ENCODE results near the gene NR5A1.

Gene NR5A1

DNA sequence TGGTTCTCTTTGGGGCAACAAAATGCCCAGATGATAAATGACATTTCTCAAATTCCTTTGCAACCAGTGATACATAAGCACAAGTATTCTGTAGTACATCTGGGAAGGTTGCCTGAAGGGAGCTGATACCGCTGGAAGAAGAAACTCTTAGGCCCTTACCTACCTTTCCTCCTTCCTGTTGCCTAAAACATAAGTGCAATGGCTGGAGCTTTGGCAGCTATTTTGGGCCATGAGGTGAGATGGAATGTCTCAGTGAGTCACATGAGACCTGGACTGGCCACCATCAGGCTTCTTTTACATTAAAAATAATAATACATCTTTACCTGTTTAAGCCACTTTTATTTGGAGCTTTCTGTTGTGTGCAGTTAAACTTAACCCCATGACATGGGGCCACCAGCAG lies 68.1 kb downstream of the NR5A1 start:
- ATAC-seq: no peak

DNA sequence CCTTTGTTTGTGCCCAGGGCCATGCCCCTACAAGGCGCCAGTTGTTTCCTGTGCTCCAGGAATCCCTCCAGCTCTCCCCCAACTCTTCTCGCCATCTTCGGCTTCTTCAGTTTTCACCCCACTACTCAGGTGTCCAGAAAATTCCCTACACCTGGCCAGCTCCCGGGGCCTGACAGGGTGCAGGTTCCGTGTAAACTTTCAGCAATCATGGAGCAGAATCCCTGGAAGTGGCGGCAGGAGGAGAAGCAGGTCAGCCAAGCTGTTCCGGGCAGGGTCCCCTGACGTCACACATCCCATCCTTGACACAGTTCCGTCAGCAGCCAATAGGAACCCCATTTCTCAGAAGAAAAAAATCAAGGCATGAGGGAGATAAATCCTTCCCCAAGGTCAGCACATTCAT lies 69.1 kb downstream of the NR5A1 start:
- no peak for ATAC-seq

DNA sequence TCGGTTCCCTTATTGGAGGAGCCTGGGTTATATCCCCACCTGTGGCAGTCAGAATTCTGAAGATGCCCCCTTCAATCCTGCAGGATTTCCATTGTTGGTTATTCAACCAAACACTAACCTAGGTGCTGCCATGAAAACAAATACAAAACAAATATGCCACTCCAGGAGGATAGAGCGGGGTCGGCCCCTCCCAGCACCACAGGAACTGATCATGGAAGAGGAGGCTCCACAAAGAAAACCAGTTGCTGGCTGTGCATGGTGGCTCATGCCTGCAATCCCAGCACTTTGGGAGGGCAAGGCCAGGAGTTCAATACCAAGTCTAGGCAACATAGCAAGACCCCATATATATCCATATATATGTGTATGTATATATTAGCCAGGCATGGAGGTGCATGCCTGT lies 70.1 kb downstream of the NR5A1 start:
- no peak for ATAC-seq

DNA sequence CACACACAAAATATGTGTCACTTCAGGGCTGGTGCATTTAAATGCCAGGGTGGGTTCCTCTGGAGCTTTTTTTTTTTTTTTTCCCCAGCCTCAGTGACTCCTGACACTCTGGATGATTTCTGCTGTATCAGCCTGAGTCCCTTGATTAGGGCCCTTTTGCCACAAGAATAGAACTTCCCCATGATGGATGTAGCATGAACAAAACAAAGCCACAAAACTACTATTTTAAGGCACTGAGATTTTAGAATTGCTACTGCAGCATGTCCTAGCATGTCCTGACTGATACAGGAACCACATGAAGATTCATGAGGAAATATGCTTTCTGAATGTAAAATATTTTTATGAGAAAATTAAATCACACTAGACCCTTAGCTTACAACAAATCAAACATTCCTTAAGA lies 70.9 kb downstream of the NR5A1 start:
- ATAC-seq: no peak

Data from activated CD4-positive, CD25-positive, alpha-beta regulatory T cell treated with anti-CD3 and anti-CD28 coated beads, Interleukin-2, amount 50 U/mL, for 24 hours (primary cell).